GM12864 (cell line): ENCODE results near the gene SUPT3H.

ENCODE experiments used
- DNase-seq: peaks from one replicate; pipeline ENCODE4 v3.0.0-alpha.2; 2011; ENCODE audit warnings: low read depth
- H3K4me3 ChIP-seq: 2 replicates; pipeline ENCODE4 v1.5.1; 2011; ENCODE audit warnings: mild to moderate bottlenecking, low read depth, low read length, control low read depth
- TF ChIP-seq, protein P1 (sequence below): IDR thresholded peaks from 2 replicates; pipeline ENCODE4 v1.5.1; 2011; ENCODE audit warnings: low read depth, mild to moderate bottlenecking, moderate library complexity, low read length, control low read depth, inconsistent platforms; ENCODE audit errors: missing control alignments

The SUPT3H gene

DNA sequence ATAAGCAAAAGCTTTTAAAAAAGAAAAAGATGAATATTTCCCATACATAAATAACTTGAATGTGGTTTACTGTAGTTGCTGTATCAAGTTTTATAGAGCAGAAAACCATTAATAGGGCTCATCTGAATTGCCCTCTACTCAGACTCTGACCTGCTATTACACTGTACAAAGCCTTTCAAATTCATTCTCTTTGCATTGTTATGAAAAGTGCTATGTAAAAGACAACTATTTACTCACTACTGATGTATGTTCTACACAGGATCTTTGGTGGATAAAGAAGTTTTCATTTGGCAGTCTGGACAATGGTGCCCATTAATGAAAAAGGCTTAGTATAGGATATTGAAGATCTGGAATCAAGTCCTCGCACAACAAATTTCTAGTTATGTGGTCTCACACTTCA is 248.7 kb downstream of the SUPT3H start:
- H3K4me3 ChIP-seq = no peak overlapping the region
- TF ChIP-seq, protein P1, sequence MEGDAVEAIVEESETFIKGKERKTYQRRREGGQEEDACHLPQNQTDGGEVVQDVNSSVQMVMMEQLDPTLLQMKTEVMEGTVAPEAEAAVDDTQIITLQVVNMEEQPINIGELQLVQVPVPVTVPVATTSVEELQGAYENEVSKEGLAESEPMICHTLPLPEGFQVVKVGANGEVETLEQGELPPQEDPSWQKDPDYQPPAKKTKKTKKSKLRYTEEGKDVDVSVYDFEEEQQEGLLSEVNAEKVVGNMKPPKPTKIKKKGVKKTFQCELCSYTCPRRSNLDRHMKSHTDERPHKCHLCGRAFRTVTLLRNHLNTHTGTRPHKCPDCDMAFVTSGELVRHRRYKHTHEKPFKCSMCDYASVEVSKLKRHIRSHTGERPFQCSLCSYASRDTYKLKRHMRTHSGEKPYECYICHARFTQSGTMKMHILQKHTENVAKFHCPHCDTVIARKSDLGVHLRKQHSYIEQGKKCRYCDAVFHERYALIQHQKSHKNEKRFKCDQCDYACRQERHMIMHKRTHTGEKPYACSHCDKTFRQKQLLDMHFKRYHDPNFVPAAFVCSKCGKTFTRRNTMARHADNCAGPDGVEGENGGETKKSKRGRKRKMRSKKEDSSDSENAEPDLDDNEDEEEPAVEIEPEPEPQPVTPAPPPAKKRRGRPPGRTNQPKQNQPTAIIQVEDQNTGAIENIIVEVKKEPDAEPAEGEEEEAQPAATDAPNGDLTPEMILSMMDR = no peak
- no peak for DNase-seq

DNA sequence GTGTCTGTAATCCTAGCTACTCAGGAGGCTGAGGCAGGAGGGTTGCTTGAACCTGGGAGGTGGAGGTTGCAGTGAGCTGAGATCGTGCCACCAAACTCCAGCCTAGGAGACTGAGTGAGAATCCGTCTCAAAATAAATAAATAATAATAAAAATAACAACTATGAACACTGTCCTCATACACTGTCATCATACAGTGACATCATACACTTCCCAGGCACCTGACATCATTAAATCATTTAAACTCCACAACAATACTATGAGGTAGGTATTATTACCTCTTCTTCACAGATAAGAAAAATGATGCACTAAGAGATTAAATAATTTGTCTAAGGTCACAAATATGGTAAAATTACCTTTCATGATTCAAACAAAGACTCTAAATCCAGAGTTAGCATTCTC is 250.5 kb downstream of the SUPT3H start:
- no peak overlapping the region for H3K4me3 ChIP-seq
- TF ChIP-seq, protein P1 = no peak
- DNase-seq = no peak

DNA sequence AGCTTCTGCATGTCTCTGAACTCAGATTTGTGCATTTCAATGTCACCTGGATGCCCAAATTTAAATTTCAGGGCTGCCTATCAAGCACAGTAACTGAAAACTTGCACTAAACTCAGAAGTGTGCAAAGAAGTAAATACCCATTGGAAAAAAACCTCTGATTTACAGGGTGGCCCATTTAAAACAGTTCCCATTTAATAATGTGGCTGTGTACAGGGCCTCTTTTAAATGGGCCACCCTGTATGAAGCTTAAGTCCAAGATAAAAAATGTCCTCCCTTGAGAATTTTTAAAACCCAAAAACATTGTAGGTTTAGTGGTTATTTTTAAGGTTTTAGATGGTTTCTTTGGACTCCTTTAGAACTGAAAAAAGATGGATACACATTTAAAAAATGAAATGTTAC is 251.7 kb downstream of the SUPT3H start:
- H3K4me3 ChIP-seq = no peak overlapping the region
- TF ChIP-seq, protein P1 = no peak
- DNase-seq = no peak

DNA sequence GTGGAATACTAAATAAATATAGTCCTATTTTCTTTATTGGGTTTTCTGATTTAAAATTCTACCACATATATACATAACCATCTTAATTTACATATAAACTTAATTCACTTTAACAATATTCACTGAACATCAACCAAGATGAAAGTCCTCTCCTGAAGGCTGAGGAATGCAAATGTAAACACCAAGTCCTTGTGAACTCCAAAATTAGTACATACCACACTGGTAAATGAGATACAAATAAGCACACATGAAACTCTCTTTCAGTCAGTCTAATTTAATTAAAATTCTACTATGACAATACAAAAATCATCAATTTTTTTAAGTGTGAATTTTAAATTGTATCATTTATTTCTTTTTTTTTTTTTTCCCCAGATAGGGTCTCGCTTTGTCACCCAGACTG is 254.7 kb downstream of the SUPT3H start:
- TF ChIP-seq, protein P1 = no peak

DNA sequence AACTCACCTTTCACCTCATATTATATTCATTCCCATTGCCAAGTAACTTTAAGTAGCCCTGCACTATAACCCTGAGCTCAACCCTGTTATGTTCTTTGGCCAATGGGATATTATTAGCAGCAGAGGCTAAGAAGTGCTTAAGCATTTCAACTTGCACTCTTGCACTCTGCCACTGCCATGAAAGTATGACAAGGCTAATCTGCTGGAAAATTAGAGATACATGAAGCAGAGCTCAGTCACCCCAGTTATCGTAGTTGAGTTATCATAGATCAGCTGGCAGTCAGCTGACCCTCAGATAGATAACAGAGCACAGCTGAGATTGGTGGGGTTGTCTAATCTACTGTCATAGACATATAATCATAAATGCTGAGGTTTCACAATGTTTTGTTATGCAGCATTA is 259.0 kb downstream of the SUPT3H start:
- no peak for DNase-seq
- TF ChIP-seq, protein P1 = no peak
- H3K4me3 ChIP-seq = no peak overlapping the region

More for the DNA sequence above, 254.7 kb downstream of the SUPT3H start:
- no peak overlapping the region for H3K4me3 ChIP-seq
- no peak for DNase-seq

DNA sequence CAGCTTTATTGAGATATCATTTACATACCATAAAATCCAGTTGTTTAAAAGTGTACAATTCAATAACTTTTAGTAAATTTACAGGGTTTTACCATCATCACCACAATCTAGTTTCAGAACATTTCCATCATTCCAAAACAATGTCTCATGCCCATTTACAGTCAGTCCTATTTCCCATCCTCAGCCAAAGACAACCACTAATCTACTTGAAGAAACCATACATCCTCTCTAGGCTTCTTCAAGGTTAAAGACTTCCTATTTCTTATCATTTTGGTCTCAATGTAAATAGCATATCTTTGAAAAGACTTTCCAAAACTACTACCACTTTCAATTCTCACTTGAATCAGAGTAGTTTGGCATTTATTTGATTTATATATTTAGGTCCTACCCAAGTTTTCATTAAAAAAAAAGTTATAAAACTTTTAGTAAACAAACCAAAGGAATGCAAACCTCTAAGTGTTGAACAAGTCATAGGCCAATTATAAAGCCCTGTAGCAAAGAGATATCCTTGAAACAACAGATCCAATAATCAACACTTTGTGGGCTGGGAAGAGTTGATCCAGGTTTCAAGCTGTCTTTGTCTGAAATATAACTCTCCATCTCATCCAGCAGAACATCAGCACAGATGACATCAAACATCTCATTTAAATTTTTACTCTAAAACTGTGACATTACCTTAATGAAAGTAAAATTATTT is 260.9 kb downstream of the SUPT3H start:
- TF ChIP-seq, protein P1 = no peak
- DNase-seq = no peak
- no peak overlapping the region for H3K4me3 ChIP-seq

DNA sequence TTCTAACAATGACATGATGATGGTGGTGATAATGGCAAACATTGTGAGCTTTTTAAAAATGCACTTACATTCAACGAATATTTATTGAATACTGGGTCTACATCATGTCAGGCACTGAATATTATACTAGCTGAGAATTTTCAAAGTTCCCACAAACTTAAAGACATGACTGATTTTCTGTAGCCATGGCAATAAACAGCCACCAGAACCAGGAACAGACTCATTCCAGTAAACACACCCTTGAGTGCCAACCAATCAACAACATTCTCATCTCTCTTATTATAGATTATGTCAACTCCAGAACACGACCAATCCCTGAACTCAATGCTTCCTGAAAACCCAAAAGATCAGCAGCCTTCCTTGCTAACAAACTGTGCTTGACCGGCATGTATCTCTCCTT is 262.0 kb downstream of the SUPT3H start:
- TF ChIP-seq, protein P1 = no peak
- no peak for DNase-seq
- H3K4me3 ChIP-seq = no peak overlapping the region
